NCI-H2196 treated with DMSO at 0.1 percent for 48 hours (cell line): ENCODE measurements around the gene HUNK.
A peak's percentile ranks its signal among the peaks of the same experiment; 100 is the strongest.
"Not testable (repeated sequence)": the region's sequence is repeated elsewhere in the genome, so short reads cannot be mapped to it uniquely, and the experiment has no call there.

Source experiments
- DNase-seq: peaks from one replicate; lab custom pipeline; 2025; ENCODE audit not compliant: unreplicated experiment; lab: John Stamatoyannopoulos, UW

HUNK gene

GRCh38 chr21:31918250-31918775 is 45.5 kb downstream of the HUNK start:
- no peak for DNase-seq

DNA sequence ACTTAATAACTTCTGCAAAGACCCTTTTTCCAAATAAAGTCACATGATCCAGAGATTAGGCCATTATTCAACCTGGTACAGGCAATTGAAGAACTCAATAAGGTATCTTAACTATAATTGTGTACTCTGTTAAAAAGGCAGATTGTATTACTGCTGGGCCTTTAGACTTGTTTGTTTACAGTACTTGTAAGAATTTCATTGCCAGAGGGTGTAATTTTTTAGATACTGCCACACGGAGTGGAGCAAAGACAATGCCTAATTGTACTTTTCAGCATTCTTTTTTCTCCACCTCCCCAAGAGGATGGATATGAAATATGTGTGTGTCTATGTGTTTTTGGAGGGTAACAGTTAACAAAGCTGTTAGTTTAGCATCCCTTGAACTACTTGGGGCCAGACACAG is 47.5 kb downstream of the HUNK start:
- DNase-seq, result no peak

- DNase-seq, result no peak
These were observed 48.3 kb downstream of the HUNK start for GRCh38 chr21:31921079-31921478.

GRCh38 chr21:31922881-31923280 is 50.1 kb downstream of the HUNK start:
- no peak for DNase-seq

GRCh38 chr21:31923756-31924155 is 50.9 kb downstream of the HUNK start:
- DNase-seq, result no peak

GRCh38 chr21:31924548-31924947 is 51.7 kb downstream of the HUNK start:
- no peak for DNase-seq

DNA sequence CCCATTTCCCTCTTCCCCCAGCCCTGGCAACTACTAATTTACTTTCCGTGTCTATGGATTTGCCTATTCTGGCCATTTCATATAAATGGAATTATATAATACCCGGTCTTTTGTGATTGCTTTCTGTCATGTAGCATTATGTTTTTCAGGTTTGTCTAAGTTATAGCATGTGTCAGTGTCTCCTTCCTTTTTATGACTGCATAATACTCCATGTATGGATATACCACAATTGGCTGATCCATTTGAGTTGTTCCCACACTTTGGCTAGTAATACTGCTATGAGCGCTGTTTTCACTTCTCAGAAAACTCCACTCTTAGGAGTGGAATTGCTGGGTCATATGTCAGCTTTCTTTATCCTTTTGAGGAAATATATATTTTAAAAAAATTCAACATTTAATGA is 53.7 kb downstream of the HUNK start:
- DNase-seq, result no peak

GRCh38 chr21:31927689-31928353 is 55.0 kb downstream of the HUNK start:
- no peak for DNase-seq

- DNase-seq, result no peak
These were observed 55.8 kb downstream of the HUNK start for GRCh38 chr21:31928656-31929055.

GRCh38 chr21:31929548-31929947 is 56.7 kb downstream of the HUNK start:
- peak; percentile 36 for DNase-seq

- no peak for DNase-seq
These were observed 57.2 kb downstream of the HUNK start for GRCh38 chr21:31930001-31930400.

- DNase-seq, result no peak
These were observed 59.0 kb downstream of the HUNK start for GRCh38 chr21:31931644-31932469.

DNA sequence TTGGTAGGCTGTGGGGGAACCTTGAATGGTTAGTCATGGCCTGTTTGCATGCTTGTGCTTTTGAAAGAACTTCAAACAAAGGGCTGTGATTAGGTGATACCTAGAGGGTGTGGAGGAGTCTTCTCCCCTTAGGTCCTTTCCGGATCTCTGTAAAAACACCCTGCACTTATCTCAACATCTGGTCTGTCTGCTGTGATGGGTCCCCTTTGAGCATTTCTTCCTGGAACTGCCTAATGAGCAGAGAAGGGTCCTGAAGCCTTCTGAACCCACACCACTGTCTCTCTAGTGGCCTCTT is 59.6 kb downstream of the HUNK start:
- DNase-seq, result no peak

- no peak for DNase-seq
These were observed 64.5 kb downstream of the HUNK start for GRCh38 chr21:31937303-31937702.

- no peak for DNase-seq
These were observed 65.8 kb downstream of the HUNK start for GRCh38 chr21:31938330-31939301.

- DNase-seq, result no peak
These were observed 68.9 kb downstream of the HUNK start for GRCh38 chr21:31941694-31942093.

DNA sequence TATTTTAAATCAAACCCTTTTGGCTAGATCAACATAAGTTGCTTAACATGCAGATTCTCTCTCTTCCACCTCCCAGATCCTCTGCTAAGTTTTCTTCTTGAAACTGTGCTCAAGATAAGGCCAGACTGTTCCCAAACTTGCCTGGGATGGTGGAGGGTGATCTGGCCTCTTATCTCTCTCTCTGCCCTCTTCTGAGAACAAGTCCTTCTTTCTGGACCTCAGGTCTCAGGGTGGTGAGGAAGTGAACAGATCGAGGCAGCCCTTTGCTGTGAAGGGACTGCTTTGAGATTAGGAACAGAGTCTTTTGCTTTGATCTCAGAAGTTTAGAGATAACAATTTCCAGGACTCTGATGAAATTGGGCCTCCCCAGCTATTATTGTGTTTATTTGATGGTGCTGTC is 70.7 kb downstream of the HUNK start:
- DNase-seq, result no peak

GRCh38 chr21:31945141-31945540 is 72.3 kb downstream of the HUNK start:
- no peak for DNase-seq

GRCh38 chr21:31945546-31945945 is 72.7 kb downstream of the HUNK start:
- DNase-seq, result no peak

GRCh38 chr21:31946231-31946630 is 73.4 kb downstream of the HUNK start:
- no peak for DNase-seq

DNA sequence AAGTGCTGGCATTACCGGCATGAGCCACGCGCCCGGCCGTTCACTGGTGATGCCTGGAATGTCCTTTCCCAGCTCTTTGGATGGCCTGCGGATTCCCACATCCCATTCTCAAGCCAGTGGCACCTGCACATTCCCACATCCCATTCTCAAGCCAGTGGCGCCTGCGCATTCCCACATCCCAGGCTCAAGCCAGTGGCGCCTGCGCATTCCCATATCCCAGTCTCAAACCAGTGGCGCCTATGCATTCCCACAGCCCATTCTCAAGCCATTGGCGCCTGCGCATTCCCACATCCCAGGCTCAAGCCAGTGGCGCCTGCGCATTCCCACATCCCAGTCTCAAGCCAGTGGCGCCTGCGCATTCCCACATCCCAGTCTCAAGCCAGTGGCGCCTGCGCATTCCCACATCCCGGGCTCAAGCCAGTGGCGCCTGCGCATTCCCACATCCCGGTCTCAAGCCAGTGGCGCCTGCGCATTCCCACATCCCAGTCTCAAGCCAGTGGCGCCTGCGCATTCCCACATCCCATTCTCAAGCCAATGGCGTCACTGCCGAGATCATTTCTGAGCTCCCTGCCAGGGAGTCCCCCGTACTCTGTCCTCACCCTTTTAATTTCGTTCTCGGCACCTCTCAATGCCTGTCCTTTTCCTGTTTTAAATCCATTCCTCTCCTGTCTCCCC is 74.2 kb downstream of the HUNK start:
- not testable (repeated sequence) for DNase-seq
